H9 (cell line): Measurements from ENCODE around the gene GPC6. TPM values are rescaled to one million over a fixed set of nuclear protein-coding genes. Genes with fewer than 3 reads are reported as not detected.
A peak's percentile ranks its signal among the peaks of the same experiment; 100 is the strongest.

Source experiments
- DNase-seq: peaks from one replicate; pipeline ENCODE4 v3.0.0-alpha.2; 2017
- H2AFZ ChIP-seq: one replicate; pipeline ENCODE4 v1.6.1; 2013; ENCODE audit warnings: mild to moderate bottlenecking, low read length, control low read depth, moderate library complexity
- H2AK5ac ChIP-seq: 2 replicates; pipeline ENCODE4 v1.6.1; 2013; ENCODE audit warnings: low read length, control low read depth, mixed read lengths; ENCODE audit not compliant: insufficient read length
- H2BK120ac ChIP-seq: one replicate; pipeline ENCODE4 v1.6.1; 2013; ENCODE audit warnings: low read depth, mild to moderate bottlenecking, low read length, control low read depth, inconsistent platforms; ENCODE audit not compliant: poor library complexity, severe bottlenecking
- H2BK12ac ChIP-seq: 2 replicates; pipeline ENCODE4 v1.6.1; 2013; ENCODE audit warnings: low read length, control low read depth, mixed read lengths, low read depth; ENCODE audit not compliant: insufficient read length
- H2BK15ac ChIP-seq: 2 replicates; pipeline ENCODE4 v1.6.1; 2013; ENCODE audit warnings: low read depth, low read length, control low read depth
- H2BK20ac ChIP-seq: one replicate; pipeline ENCODE4 v1.6.1; 2013; ENCODE audit warnings: low read depth, mild to moderate bottlenecking, low read length, control low read depth, inconsistent platforms; ENCODE audit not compliant: poor library complexity, severe bottlenecking
- H2BK5ac ChIP-seq: 2 replicates; pipeline ENCODE4 v1.6.1; 2013; ENCODE audit warnings: low read length, control low read depth, mixed read lengths; ENCODE audit not compliant: insufficient read length
- H3K14ac ChIP-seq: 2 replicates; pipeline ENCODE4 v1.6.1; 2013; ENCODE audit warnings: low read length, control low read depth; ENCODE audit not compliant: insufficient read depth
- H3K18ac ChIP-seq: 2 replicates; pipeline ENCODE4 v1.6.1; 2013; ENCODE audit warnings: low read depth, mild to moderate bottlenecking, mixed read lengths, low read length, control low read depth; ENCODE audit not compliant: insufficient read length
- H3K23ac ChIP-seq: 2 replicates; pipeline ENCODE4 v1.6.1; 2013; ENCODE audit warnings: low read length, control low read depth, mixed read lengths, low read depth; ENCODE audit not compliant: insufficient read length
- H3K23me2 ChIP-seq: 2 replicates; pipeline ENCODE4 v1.6.1; 2013; ENCODE audit warnings: low read depth, mild to moderate bottlenecking, mixed read lengths, low read length, control low read depth; ENCODE audit not compliant: insufficient read length, poor library complexity, severe bottlenecking
- H3K27ac ChIP-seq: 2 replicates; pipeline ENCODE4 v1.5.1; 2013; ENCODE audit warnings: low read length, control low read depth, mixed read lengths, low read depth; ENCODE audit not compliant: insufficient read length
- H3K27me3 ChIP-seq: 2 replicates; pipeline ENCODE4 v1.6.1; 2013; ENCODE audit warnings: low read length, control low read depth, inconsistent platforms; ENCODE audit not compliant: insufficient read depth
- H3K4ac ChIP-seq: 2 replicates; pipeline ENCODE4 v1.6.1; 2013; ENCODE audit warnings: low read depth, mild to moderate bottlenecking, control low read depth, inconsistent platforms, low read length, moderate library complexity
- H3K4me1 ChIP-seq: 2 replicates; pipeline ENCODE4 v1.6.1; 2013; ENCODE audit warnings: low read length, control low read depth, inconsistent platforms; ENCODE audit not compliant: insufficient read depth
- H3K4me2 ChIP-seq: 2 replicates; pipeline ENCODE4 v1.6.1; 2013; ENCODE audit warnings: low read length, control low read depth, mixed read lengths; ENCODE audit not compliant: insufficient read length, insufficient read depth
- H3K56ac ChIP-seq: 2 replicates; pipeline ENCODE4 v1.6.1; 2013; ENCODE audit warnings: low read depth, mild to moderate bottlenecking, mixed read lengths, low read length, control low read depth; ENCODE audit not compliant: insufficient read length
- H3K79me1 ChIP-seq: 2 replicates; pipeline ENCODE4 v1.6.1; 2013; ENCODE audit warnings: low read depth, mild to moderate bottlenecking, moderate library complexity, low read length, control low read depth, inconsistent platforms; ENCODE audit not compliant: insufficient read depth, poor library complexity, severe bottlenecking
- H3K79me2 ChIP-seq: 2 replicates; pipeline ENCODE4 v1.6.1; 2013; ENCODE audit warnings: low read length, control low read depth, inconsistent platforms; ENCODE audit not compliant: insufficient read depth
- H3K9ac ChIP-seq: 2 replicates; pipeline ENCODE4 v1.6.1; 2013; ENCODE audit warnings: low read length, control low read depth, mixed read lengths; ENCODE audit not compliant: insufficient read length; ENCODE audit errors: extremely low read depth
- H3K9me3 ChIP-seq: one replicate; pipeline ENCODE4 v1.6.1; 2013; ENCODE audit warnings: low read depth, low read length, inconsistent platforms; ENCODE audit not compliant: control insufficient read depth
- H3T11ph ChIP-seq: one replicate; pipeline ENCODE4 v1.6.1; 2013; ENCODE audit warnings: mild to moderate bottlenecking, low read length, control low read depth, inconsistent platforms
- H4K20me1 ChIP-seq: one replicate; pipeline ENCODE4 v1.6.1; 2013; ENCODE audit not compliant: control insufficient read depth, insufficient read length, insufficient read depth
- H4K5ac ChIP-seq: 2 replicates; pipeline ENCODE4 v1.6.1; 2013; ENCODE audit warnings: low read depth, mild to moderate bottlenecking, mixed read lengths, low read length, control low read depth; ENCODE audit not compliant: insufficient read length
- H4K8ac ChIP-seq: replicated peaks from 2 replicates; pipeline ENCODE4 v1.6.1; 2013; ENCODE audit warnings: low read length, control low read depth, mixed read lengths, low read depth; ENCODE audit not compliant: insufficient read length
- H4K91ac ChIP-seq: 2 replicates; pipeline ENCODE4 v1.6.1; 2013; ENCODE audit warnings: low read depth, mild to moderate bottlenecking, moderate library complexity, mixed read lengths, low read length, control low read depth; ENCODE audit not compliant: insufficient read length
- H3K27ac Mint-ChIP-seq, 3 experiments: 2 replicates in 2 of 3; 3 replicates in 1 of 3; pipeline ENCODE4 v1.8.0; 2020 to 2021; ENCODE audit warnings: mixed read lengths in 3 of 3, mild to moderate bottlenecking in 1 of 3, moderate library complexity in 1 of 3
- H3K27me3 Mint-ChIP-seq: 2 replicates; pipeline ENCODE4 v1.8.0; 2021; ENCODE audit warnings: low read depth, mild to moderate bottlenecking, moderate library complexity, mixed read lengths
- H3K36me3 Mint-ChIP-seq, 3 experiments: 2 replicates in 2 of 3; 3 replicates in 1 of 3; pipeline ENCODE4 v1.8.0; 2020 to 2021; ENCODE audit warnings: low read depth in 3 of 3, mixed read lengths in 3 of 3; ENCODE audit not compliant: insufficient read depth in 1 of 3
- H3K4me1 Mint-ChIP-seq, 2 experiments: 2 replicates each; pipeline ENCODE4 v1.8.0; 2020; ENCODE audit warnings: mixed read lengths in 2 of 2
- H3K4me3 Mint-ChIP-seq, 2 experiments: 2 replicates in 1 of 2; 3 replicates in 1 of 2; pipeline ENCODE4 v1.8.0; 2020 to 2021; ENCODE audit warnings: mild to moderate bottlenecking in 2 of 2, mixed read lengths in 2 of 2, moderate library complexity in 1 of 2
- H3K9me3 Mint-ChIP-seq, 2 experiments: 2 replicates in 1 of 2; 3 replicates in 1 of 2; pipeline ENCODE4 v1.8.0; 2020; ENCODE audit warnings: mild to moderate bottlenecking in 2 of 2, mixed read lengths in 2 of 2, moderate library complexity in 1 of 2
- CTCF ChIP-seq: fragments of 200-600 bp; sonication (generic); conservative IDR thresholded peaks from 3 replicates; pipeline ENCODE4 v1.8.0; 2021; ENCODE audit warnings: antibody characterized with exemption, mild to moderate bottlenecking
- WGBS: extraction: QIAGEN DNeasy Blood & Tissue Kit; methylation state at CpG from one replicate; pipeline ENCODE4 v1.1.7; 2013; ENCODE audit warnings: missing lambda C conversion rate, low lambda C conversion rate, mixed read lengths; ENCODE audit not compliant: insufficient read length; ENCODE audit errors: extremely low coverage; 5-methylcytosine and 5-hydroxymethylcytosine counted together
- total RNA-seq: library from RNA; stranded (reverse); gene quantifications from 2 replicates; pipeline ENCODE4 v1.2.1, GENCODE V29; 2021

GPC6 gene
- total RNA-seq, 1 experiment from 2014 or later, result 15.6 TPM

DNA sequence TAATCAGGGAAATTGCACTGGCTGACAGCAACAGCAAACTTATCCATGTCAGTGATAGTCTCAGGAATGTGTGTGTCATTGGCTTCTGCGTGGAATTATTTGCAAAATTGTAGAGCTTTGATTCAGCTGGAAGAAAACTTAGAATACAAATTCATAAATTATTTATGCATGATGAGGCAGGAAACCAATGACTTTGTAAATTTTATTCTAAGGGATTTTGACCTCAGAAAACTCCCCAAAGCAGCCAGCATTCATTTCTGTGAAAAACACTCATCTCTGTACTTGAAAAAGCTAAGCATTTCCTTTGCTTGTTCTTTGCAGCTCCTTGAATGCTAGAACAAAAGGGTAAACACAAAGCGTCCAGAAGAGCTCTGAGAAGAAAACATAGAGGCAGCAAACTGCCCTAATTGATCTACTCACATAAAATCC lies 1090.5 kb downstream of the GPC6 start:
- no peak overlapping the region for H2AFZ ChIP-seq
- no peaks in the 10 kb centered on the region; a peak in 1 of 7 replicates for H3K36me3 Mint-ChIP-seq

More for the DNA sequence above, 1090.5 kb downstream of the GPC6 start:
- TF ChIP-seq CTCF, result no peak
- Histone ChIP-seq H3K79me2 (no peaks in the 10 kb centered on the region), H2BK20ac (no peak overlapping the region), H3K14ac (no peak overlapping the region), H3K4me2 (no peak overlapping the region), H3K23ac (no peak overlapping the region), H4K91ac (no peak overlapping the region), H3K9me3 (no peaks in the 10 kb centered on the region), H4K5ac (no peak overlapping the region), H3K4ac (no peak overlapping the region), H2BK12ac (no peak overlapping the region), H2BK15ac (no peak overlapping the region), H3K23me2 (no peaks in the 10 kb centered on the region), H3K9ac (no peak overlapping the region), H3K27ac (no peak overlapping the region), H3K79me1 (no peaks in the 10 kb centered on the region), H4K20me1 (no peaks in the 10 kb centered on the region), H4K8ac (no peak overlapping the region), H3T11ph (no peak overlapping the region), H2BK5ac (no peak overlapping the region), H2AK5ac (no peak overlapping the region), H3K4me1 (no peaks in the 10 kb centered on the region), H3K27me3 (no peaks in the 10 kb centered on the region), H3K56ac (no peak overlapping the region), H2BK120ac (no peak overlapping the region), H3K18ac (no peak overlapping the region)
- Mint-ChIP-seq H3K27ac (peak overlapping the region in 1 of 3 experiments; percentile 3; a peak in 1 of 7 replicates), H3K4me1 (peaks cover 9 to 15% of the 10 kb centered on the region in 2 experiments), H3K9me3 (no peaks in the 10 kb centered on the region), H3K27me3 (no peaks in the 10 kb centered on the region), H3K4me3 (no peak overlapping the region)
- WGBS, result no CpG with 5 or more reads among the region's 2 CpGs
- no peak for DNase-seq
